Caco-2 (cell line): Measurements from ENCODE around the gene LPAR1. TPM values are rescaled to one million over a fixed set of nuclear protein-coding genes. Genes with fewer than 3 reads are reported as not detected.

Experiments
- BruUV-seq: library from RNA; stranded (reverse); fragments of 400-500 nt; replicated peaks from 2 replicates; lab custom pipeline; 2021; lab: Mats Ljungman, UMichigan
- CTCF ChIA-PET: fragments of 300-600 bp; sonication (Branson Sonifier 250); formaldehyde crosslinking; loops from one replicate; lab custom pipeline; 2022; ENCODE audit warnings: antibody characterized with exemption; lab: Charles Lee
- POLR2A ChIA-PET: fragments of 300-600 bp; sonication (Branson Sonifier 250); formaldehyde crosslinking; loops from one replicate; lab custom pipeline; 2022; ENCODE audit warnings: antibody characterized with exemption; lab: Charles Lee
- DNase-seq, 2 experiments: peaks; one replicate each; pipeline versions ENCODE4 v3.0.0 to v3.0.0-alpha.2; 2020 to 2022
- H3K27me3 ChIP-seq: replicated peaks from 2 replicates; pipeline ENCODE4 v1.6.0; 2011; ENCODE audit warnings: low read length; ENCODE audit not compliant: control insufficient read depth, insufficient read depth
- H3K36me3 ChIP-seq: 2 replicates; pipeline ENCODE4 v1.5.1; 2011; ENCODE audit warnings: low read length; ENCODE audit not compliant: control insufficient read depth, insufficient read depth
- H3K4me1 ChIP-seq: fragments of 250-450 bp; sonication (Bioruptor Pico); 2 replicates; pipeline ENCODE4 v1.5.1; 2020; ENCODE audit warnings: mild to moderate bottlenecking
- H3K4me3 ChIP-seq: 2 replicates; pipeline ENCODE4 v1.5.1; 2011; ENCODE audit warnings: low read depth, mild to moderate bottlenecking, control low read depth, low read length
- H3K9me3 ChIP-seq: fragments of 250-450 bp; sonication (Bioruptor Pico); 2 replicates; pipeline ENCODE4 v1.5.1; 2020; ENCODE audit warnings: mild to moderate bottlenecking, moderate library complexity
- H3K27ac Mint-ChIP-seq: one replicate; pipeline ENCODE4 v1.8.0; 2022; ENCODE audit warnings: mixed read lengths; ENCODE audit not compliant: unreplicated experiment
- H3K27me3 Mint-ChIP-seq: one replicate; pipeline ENCODE4 v1.8.0; 2022; ENCODE audit warnings: mixed read lengths; ENCODE audit not compliant: insufficient read depth, unreplicated experiment
- H3K36me3 Mint-ChIP-seq: one replicate; pipeline ENCODE4 v1.8.0; 2022; ENCODE audit warnings: mild to moderate bottlenecking, mixed read lengths; ENCODE audit not compliant: insufficient read depth, unreplicated experiment
- H3K4me1 Mint-ChIP-seq: one replicate; pipeline ENCODE4 v1.8.0; 2022; ENCODE audit warnings: low read depth, mixed read lengths; ENCODE audit not compliant: unreplicated experiment
- H3K4me3 Mint-ChIP-seq: one replicate; pipeline ENCODE4 v1.8.0; 2022; ENCODE audit warnings: mild to moderate bottlenecking, moderate library complexity, mixed read lengths; ENCODE audit not compliant: unreplicated experiment
- H3K9me3 Mint-ChIP-seq: one replicate; pipeline ENCODE4 v1.8.0; 2022; ENCODE audit warnings: mixed read lengths; ENCODE audit not compliant: unreplicated experiment
- CTCF ChIP-seq, 2 experiments: fragments of 200-600 bp in 1 of 2; IDR thresholded peaks; 1 replicate in 1 of 2; 2 replicates in 1 of 2; pipeline versions ENCODE4 v1.5.1 to v1.8.0; 2011 to 2022; ENCODE audit warnings: antibody characterized with exemption in 1 of 2, control low read depth in 1 of 2, inconsistent platforms in 1 of 2, low read depth in 1 of 2, low read length in 1 of 2, mild to moderate bottlenecking in 1 of 2, moderate library complexity in 1 of 2; ENCODE audit not compliant: insufficient read depth in 1 of 2, severe bottlenecking in 1 of 2, unreplicated experiment in 1 of 2
- intact Hi-C: fragments of 100-400 bp; cut with micrococcal nuclease; formaldehyde crosslinking; loops from one replicate; pipeline ENCODE4 v1.10.0; 2022; ENCODE audit not compliant: unreplicated experiment
- total RNA-seq: library from RNA; stranded (reverse); gene quantifications from 2 replicates; pipeline ENCODE4 v1.2.3, GENCODE V29; 2022

LPAR1 gene
- total RNA-seq, 1 experiment from 2014 or later, result 20.3 TPM

GRCh38 chr9:110990481-110990880 lies 47.8 kb downstream of the LPAR1 start:
- Histone ChIP-seq H3K27me3 (no peaks in the 10 kb centered on the region), H3K36me3 (no peaks in the 10 kb centered on the region), H3K9me3 (peaks cover 3% of the 10 kb centered on the region; the same call in 1 of the 2 replicates), H3K4me3 (no peak overlapping the region), H3K4me1 (peaks cover 20% of the 10 kb centered on the region)
- Mint-ChIP-seq H3K4me1 (peaks cover 10% of the 10 kb centered on the region), H3K27me3 (no peaks in the 10 kb centered on the region), H3K27ac (no peak overlapping the region), H3K4me3 (no peak overlapping the region), H3K36me3 (no peaks in the 10 kb centered on the region), H3K9me3 (no peaks in the 10 kb centered on the region)
- no TSS peak for BruUV-seq
- no peak for DNase-seq
- intact Hi-C loops, result loop anchor here (5.0 kb wide), 1 partner anchor 307 kb away; no protein-coding TSS in a partner anchor
- ChIA-PET CTCF (no interaction called here), POLR2A (no interaction called here)
- TF ChIP-seq CTCF (IDR thresholded peaks at IDR 0.05; ENCODE audit: insufficient read depth in 1 of 2, low read depth in 1 of 2, low read length in 1 of 2, severe bottlenecking in 1 of 2, unreplicated experiment in 1 of 2), result no peak

GRCh38 chr9:110986529-110986928 lies 51.7 kb downstream of the LPAR1 start:
- no peaks in the 10 kb centered on the region for H3K9me3 Mint-ChIP-seq
- Histone ChIP-seq H3K27me3 (no peaks in the 10 kb centered on the region), H3K4me1 (peaks cover 13% of the 10 kb centered on the region), H3K9me3 (peaks cover 3% of the 10 kb centered on the region; the same call in 1 of the 2 replicates), H3K36me3 (no peaks in the 10 kb centered on the region), H3K4me3 (no peak overlapping the region)
- BruUV-seq, result no TSS peak
- no peak for TF ChIP-seq CTCF (IDR thresholded peaks at IDR 0.05; ENCODE audit: insufficient read depth in 1 of 2, low read depth in 1 of 2, low read length in 1 of 2, severe bottlenecking in 1 of 2, unreplicated experiment in 1 of 2)
- peaks cover 17% of the 10 kb centered on the region for H3K4me1 Mint-ChIP-seq
- CTCF ChIA-PET, result no interaction called here
- intact Hi-C loops, result no loop called here
- peaks cover 7% of the 10 kb centered on the region for H3K36me3 Mint-ChIP-seq
- H3K27me3 Mint-ChIP-seq, result no peaks in the 10 kb centered on the region
- H3K4me3 Mint-ChIP-seq, result no peak overlapping the region
- POLR2A ChIA-PET, result no interaction called here
- H3K27ac Mint-ChIP-seq, result no peak overlapping the region
- DNase-seq, result no peak

GRCh38 chr9:110984890-110985437 lies 53.3 kb downstream of the LPAR1 start:
- Histone ChIP-seq H3K27me3 (no peaks in the 10 kb centered on the region), H3K4me3 (no peak overlapping the region), H3K36me3 (no peaks in the 10 kb centered on the region), H3K9me3 (peaks cover 3% of the 10 kb centered on the region; the same call in 1 of the 2 replicates), H3K4me1 (peaks cover under 1% of the 10 kb centered on the region; the same call in 1 of the 2 replicates)
- no peaks in the 10 kb centered on the region for H3K9me3 Mint-ChIP-seq
- H3K36me3 Mint-ChIP-seq, result peaks cover 7% of the 10 kb centered on the region
- H3K27me3 Mint-ChIP-seq, result no peaks in the 10 kb centered on the region
- peaks cover 23% of the 10 kb centered on the region for H3K4me1 Mint-ChIP-seq
- intact Hi-C loops, result no loop called here
- POLR2A ChIA-PET, result no interaction called here
- DNase-seq, result no peak
- BruUV-seq, result no TSS peak
- TF ChIP-seq CTCF (IDR thresholded peaks at IDR 0.05; ENCODE audit: insufficient read depth in 1 of 2, low read depth in 1 of 2, low read length in 1 of 2, severe bottlenecking in 1 of 2, unreplicated experiment in 1 of 2), result no peak
- H3K27ac Mint-ChIP-seq, result no peak overlapping the region
- CTCF ChIA-PET, result no interaction called here
- no peak overlapping the region for H3K4me3 Mint-ChIP-seq
